ENCODE measurements around the gene FLRT3.

Gene FLRT3

GRCh38 chr20:14337400-14338171 is at the start of gene FLRT3:
FLRT3 (minus strand) TSS chr20:14337612; CDS start chr20:14327506, 10,106 bp downstream.
- ATAC-seq (replicated peaks) (peak; percentile 94 to 95), DNase-seq (peak; percentile 26)
- H3K27me3 Mint-ChIP-seq, result peaks cover 4 to 9% of the 10 kb centered on the region in 2 donors
- peaks cover 3 to 6% of the 10 kb centered on the region in 2 donors for H3K4me1 Mint-ChIP-seq
- no peaks in the 10 kb centered on the region for H3K9me3 Mint-ChIP-seq
- H3K4me3 Mint-ChIP-seq, result peak within 1 kb of the TSS; percentile 36 to 51
- H3K27ac Mint-ChIP-seq, result no peak within 1 kb of the TSS
- H3K36me3 Mint-ChIP-seq, result no peaks in the 10 kb centered on the region

- Mint-ChIP-seq H3K4me3 (no peak overlapping the region), H3K27me3 (no peaks in the 10 kb centered on the region), H3K27ac (no peak overlapping the region), H3K9me3 (peaks cover 1 to 3% of the 10 kb centered on the region in 2 donors), H3K36me3 (no peaks in the 10 kb centered on the region), H3K4me1 (no peaks in the 10 kb centered on the region)
- DNase-seq, result no peak
- no peak for ATAC-seq (replicated peaks)
Measured at GRCh38 chr20:14386726-14387125, 49.3 kb upstream of the FLRT3 start.

GRCh38 chr20:14385176-14385740 is 47.8 kb upstream of the FLRT3 start:
- DNase-seq (no peak), ATAC-seq (replicated peaks) (no peak)
- H3K4me1 Mint-ChIP-seq, result no peaks in the 10 kb centered on the region
- no peaks in the 10 kb centered on the region for H3K27me3 Mint-ChIP-seq
- H3K36me3 Mint-ChIP-seq, result no peaks in the 10 kb centered on the region
- H3K9me3 Mint-ChIP-seq, result peaks cover 1 to 3% of the 10 kb centered on the region in 2 donors
- no peak overlapping the region for H3K4me3 Mint-ChIP-seq
- no peak overlapping the region for H3K27ac Mint-ChIP-seq

- ATAC-seq (replicated peaks) (no peak), DNase-seq (no peak)
- Mint-ChIP-seq H3K27me3 (no peaks in the 10 kb centered on the region), H3K27ac (no peak overlapping the region), H3K4me3 (no peak overlapping the region), H3K9me3 (peaks cover 1 to 3% of the 10 kb centered on the region in 2 donors), H3K4me1 (no peaks in the 10 kb centered on the region), H3K36me3 (no peaks in the 10 kb centered on the region)
Measured at GRCh38 chr20:14384416-14385175, 47.2 kb upstream of the FLRT3 start.

GRCh38 chr20:14383335-14383734 is 45.9 kb upstream of the FLRT3 start:
- Mint-ChIP-seq H3K36me3 (no peaks in the 10 kb centered on the region), H3K4me3 (no peak overlapping the region), H3K27me3 (no peaks in the 10 kb centered on the region), H3K4me1 (no peaks in the 10 kb centered on the region), H3K27ac (no peak overlapping the region), H3K9me3 (peaks cover 0 to 3% of the 10 kb centered on the region in 2 donors)
- no peak for DNase-seq
- ATAC-seq (replicated peaks), result no peak

- no peak overlapping the region for H3K4me3 Mint-ChIP-seq
- no peaks in the 10 kb centered on the region for H3K36me3 Mint-ChIP-seq
- no peak overlapping the region for H3K27ac Mint-ChIP-seq
- no peaks in the 10 kb centered on the region for H3K4me1 Mint-ChIP-seq
- H3K27me3 Mint-ChIP-seq, result peaks cover 4% of the 10 kb centered on the region in 2 donors
- no peaks in the 10 kb centered on the region for H3K9me3 Mint-ChIP-seq
- ATAC-seq (replicated peaks) (no peak), DNase-seq (no peak)
Measured at GRCh38 chr20:14378326-14378725, 40.9 kb upstream of the FLRT3 start.

- Mint-ChIP-seq H3K36me3 (no peaks in the 10 kb centered on the region), H3K4me1 (no peaks in the 10 kb centered on the region), H3K4me3 (no peak overlapping the region), H3K27me3 (peaks cover 4% of the 10 kb centered on the region in 2 donors), H3K27ac (no peak overlapping the region), H3K9me3 (no peaks in the 10 kb centered on the region)
- DNase-seq (no peak), ATAC-seq (replicated peaks) (no peak)
Measured at GRCh38 chr20:14375416-14375985, 38.1 kb upstream of the FLRT3 start.

GRCh38 chr20:14374196-14374595 is 36.8 kb upstream of the FLRT3 start:
- H3K27me3 Mint-ChIP-seq, result peaks cover 4% of the 10 kb centered on the region in 2 donors
- H3K9me3 Mint-ChIP-seq, result no peaks in the 10 kb centered on the region
- DNase-seq (no peak), ATAC-seq (replicated peaks) (no peak)
- no peaks in the 10 kb centered on the region for H3K4me1 Mint-ChIP-seq
- no peak overlapping the region for H3K4me3 Mint-ChIP-seq
- H3K27ac Mint-ChIP-seq, result no peak overlapping the region
- no peaks in the 10 kb centered on the region for H3K36me3 Mint-ChIP-seq

- Mint-ChIP-seq H3K4me3 (no peak overlapping the region), H3K36me3 (no peaks in the 10 kb centered on the region), H3K9me3 (peaks cover 4 to 12% of the 10 kb centered on the region in 2 donors), H3K4me1 (no peaks in the 10 kb centered on the region), H3K27ac (no peak overlapping the region), H3K27me3 (no peaks in the 10 kb centered on the region)
- DNase-seq (no peak), ATAC-seq (replicated peaks) (no peak)
Measured at GRCh38 chr20:14361509-14362345, 24.3 kb upstream of the FLRT3 start.

GRCh38 chr20:14360416-14360815 is 23.0 kb upstream of the FLRT3 start:
- H3K4me3 Mint-ChIP-seq, result no peak overlapping the region

GRCh38 chr20:14355791-14356190 is 18.4 kb upstream of the FLRT3 start:
- ATAC-seq (replicated peaks) (no peak), DNase-seq (no peak)
- H3K36me3 Mint-ChIP-seq, result no peaks in the 10 kb centered on the region
- peaks cover 0 to 2% of the 10 kb centered on the region in 2 donors for H3K9me3 Mint-ChIP-seq
- no peaks in the 10 kb centered on the region for H3K27me3 Mint-ChIP-seq
- no peaks in the 10 kb centered on the region for H3K4me1 Mint-ChIP-seq
- H3K4me3 Mint-ChIP-seq, result no peak overlapping the region
- H3K27ac Mint-ChIP-seq, result no peak overlapping the region

More at GRCh38 chr20:14360416-14360815, 23.0 kb upstream of the FLRT3 start:
- no peak for ATAC-seq (replicated peaks)
- Mint-ChIP-seq H3K27me3 (no peaks in the 10 kb centered on the region), H3K9me3 (peaks cover 4 to 7% of the 10 kb centered on the region in 2 donors), H3K4me1 (no peaks in the 10 kb centered on the region), H3K36me3 (no peaks in the 10 kb centered on the region), H3K27ac (no peak overlapping the region)
- no peak for DNase-seq

- Mint-ChIP-seq H3K27ac (no peak overlapping the region), H3K9me3 (no peaks in the 10 kb centered on the region), H3K27me3 (no peaks in the 10 kb centered on the region), H3K4me1 (no peaks in the 10 kb centered on the region), H3K4me3 (no peak overlapping the region), H3K36me3 (no peaks in the 10 kb centered on the region)
- DNase-seq (no peak), ATAC-seq (replicated peaks) (no peak)
Measured at GRCh38 chr20:14344746-14345145, 7.3 kb upstream of the FLRT3 start.

GRCh38 chr20:14343491-14344065 is 6.2 kb upstream of the FLRT3 start:
- Mint-ChIP-seq H3K36me3 (no peaks in the 10 kb centered on the region), H3K27me3 (no peaks in the 10 kb centered on the region), H3K4me3 (no peak overlapping the region), H3K9me3 (no peaks in the 10 kb centered on the region), H3K4me1 (no peaks in the 10 kb centered on the region), H3K27ac (no peak overlapping the region)
- ATAC-seq (replicated peaks) (no peak), DNase-seq (no peak)
